NCI-H524 (cell line): ENCODE results near the gene ADAMTS8.
A peak's percentile ranks its signal among the peaks of the same experiment; 100 is the strongest.

Source experiments
- DNase-seq, 2 experiments: peaks; one replicate each; lab custom pipeline; 2025; lab: John Stamatoyannopoulos, UW

Gene ADAMTS8

GRCh38 chr11:130462101-130462885, 33.9 kb upstream of the ADAMTS8 start:
- DNase-seq, result peak; percentile 48 to 76

- DNase-seq, result no peak
These were observed 31.1 kb upstream of the ADAMTS8 start for GRCh38 chr11:130459521-130459920.

GRCh38 chr11:130458410-130458729, 30.0 kb upstream of the ADAMTS8 start:
- no peak for DNase-seq

- DNase-seq, result no peak
These were observed 29.4 kb upstream of the ADAMTS8 start for GRCh38 chr11:130457623-130458409.

GRCh38 chr11:130456286-130456685, 27.9 kb upstream of the ADAMTS8 start:
- no peak for DNase-seq

- no peak for DNase-seq
These were observed 27.2 kb upstream of the ADAMTS8 start for GRCh38 chr11:130455483-130456127.

GRCh38 chr11:130454491-130455252, 26.3 kb upstream of the ADAMTS8 start:
- DNase-seq, result no peak

GRCh38 chr11:130452940-130453339, 24.5 kb upstream of the ADAMTS8 start:
- DNase-seq, result no peak

GRCh38 chr11:130452176-130452575, 23.8 kb upstream of the ADAMTS8 start:
- no peak for DNase-seq

GRCh38 chr11:130451231-130452019, 23.0 kb upstream of the ADAMTS8 start:
- DNase-seq, result no peak

GRCh38 chr11:130449996-130450769, 21.8 kb upstream of the ADAMTS8 start:
- peak; percentile 22 to 69 for DNase-seq

GRCh38 chr11:130449310-130449990, 21.0 kb upstream of the ADAMTS8 start:
- peak in 1 of 2 experiments; percentile 36 for DNase-seq

GRCh38 chr11:130448416-130449309, 20.3 kb upstream of the ADAMTS8 start, which contains the start of gene ADAMTS15:
ADAMTS15 (plus strand) TSS chr11:130448645; CDS start chr11:130448974, 329 bp downstream.
- peak; percentile 84 to 89 for DNase-seq

GRCh38 chr11:130448039-130448415, 19.6 kb upstream of the ADAMTS8 start:
- no peak for DNase-seq

- DNase-seq, result no peak
These were observed 17.4 kb upstream of the ADAMTS8 start for GRCh38 chr11:130445788-130446187.

GRCh38 chr11:130442737-130443136, 14.3 kb upstream of the ADAMTS8 start:
- DNase-seq, result no peak

GRCh38 chr11:130441719-130442118, 13.3 kb upstream of the ADAMTS8 start:
- no peak for DNase-seq

- no peak for DNase-seq
These were observed 11.5 kb upstream of the ADAMTS8 start for GRCh38 chr11:130439876-130440275.

- DNase-seq, result no peak
These were observed 10.7 kb upstream of the ADAMTS8 start for GRCh38 chr11:130439160-130439519.
